Astrocyte (in vitro differentiated cells and primary cell): ENCODE results near the gene ASB1. TPM values are rescaled to one million over a fixed set of nuclear protein-coding genes. Genes with fewer than 3 reads are reported as not detected.

Experiments used
- DNase-seq: peaks from one replicate; pipeline ENCODE4 v3.0.0-alpha.2; 2010; ENCODE audit warnings: low read depth
- FAIRE-seq: peaks from 2 replicates; lab custom pipeline; 2011; peaks lifted over from hg19 to GRCh38; lab: Jason Lieb, UNC
- H2AFZ ChIP-seq: 2 replicates; pipeline ENCODE4 v1.6.0; 2012; ENCODE audit warnings: low read depth, low read length, inconsistent platforms
- H3K27ac ChIP-seq: 2 replicates; pipeline ENCODE4 v1.5.1; 2011; ENCODE audit warnings: low read depth, low read length, inconsistent platforms
- H3K27me3 ChIP-seq: 2 replicates; pipeline ENCODE4 v1.6.0; 2011; ENCODE audit warnings: low read length, inconsistent platforms; ENCODE audit not compliant: insufficient read depth
- H3K36me3 ChIP-seq: 2 replicates; pipeline ENCODE4 v1.5.1; 2011; ENCODE audit warnings: low read length, inconsistent platforms; ENCODE audit not compliant: insufficient read depth
- H3K4me1 ChIP-seq: 2 replicates; pipeline ENCODE4 v1.5.1; 2011; ENCODE audit warnings: low read length, inconsistent platforms; ENCODE audit not compliant: insufficient read depth
- H3K4me2 ChIP-seq: 2 replicates; pipeline ENCODE4 v1.6.0; 2012; ENCODE audit warnings: low read length, inconsistent platforms
- H3K4me3 ChIP-seq: 2 replicates; pipeline ENCODE4 v1.5.1; 2011; ENCODE audit warnings: low read depth, mild to moderate bottlenecking, low read length, inconsistent platforms; ENCODE audit not compliant: insufficient read depth
- H3K79me2 ChIP-seq: 2 replicates; pipeline ENCODE4 v1.6.0; 2012; ENCODE audit warnings: mild to moderate bottlenecking, low read length, inconsistent platforms; ENCODE audit not compliant: insufficient read depth
- H3K9ac ChIP-seq: 2 replicates; pipeline ENCODE4 v1.6.0; 2012; ENCODE audit warnings: mild to moderate bottlenecking, low read length, inconsistent platforms
- H3K9me3 ChIP-seq: 2 replicates; pipeline ENCODE4 v1.5.1; 2012; ENCODE audit warnings: low read depth, mild to moderate bottlenecking, low read length, inconsistent platforms; ENCODE audit not compliant: insufficient read depth
- H4K20me1 ChIP-seq: 2 replicates; pipeline ENCODE4 v1.6.0; 2012; ENCODE audit warnings: low read length, inconsistent platforms; ENCODE audit not compliant: insufficient read depth
- H3K27ac Mint-ChIP-seq: one replicate; pipeline ENCODE4 v1.8.0; 2021; ENCODE audit warnings: mild to moderate bottlenecking, mixed read lengths; ENCODE audit not compliant: unreplicated experiment
- H3K27me3 Mint-ChIP-seq: one replicate; pipeline ENCODE4 v1.8.0; 2021; ENCODE audit warnings: low read depth, mixed read lengths; ENCODE audit not compliant: unreplicated experiment
- H3K36me3 Mint-ChIP-seq: one replicate; pipeline ENCODE4 v1.8.0; 2021; ENCODE audit warnings: low read depth, mixed read lengths; ENCODE audit not compliant: unreplicated experiment
- H3K4me1 Mint-ChIP-seq: one replicate; pipeline ENCODE4 v1.8.0; 2021; ENCODE audit warnings: low read depth, mixed read lengths; ENCODE audit not compliant: unreplicated experiment
- H3K4me3 Mint-ChIP-seq: one replicate; pipeline ENCODE4 v1.8.0; 2021; ENCODE audit warnings: mild to moderate bottlenecking, moderate library complexity, mixed read lengths; ENCODE audit not compliant: unreplicated experiment
- H3K9me3 Mint-ChIP-seq: one replicate; pipeline ENCODE4 v1.8.0; 2021; ENCODE audit warnings: mild to moderate bottlenecking, mixed read lengths; ENCODE audit not compliant: unreplicated experiment
- CTCF ChIP-seq: IDR thresholded peaks from 2 replicates; pipeline ENCODE4 v1.5.1; 2011; ENCODE audit warnings: low read depth, mild to moderate bottlenecking, inconsistent platforms, low read length, moderate library complexity; ENCODE audit not compliant: insufficient read depth
- EZH2 ChIP-seq: IDR thresholded peaks from 2 replicates; pipeline ENCODE4 v1.6.1; 2012; ENCODE audit warnings: mild to moderate bottlenecking, low read length, inconsistent platforms; ENCODE audit not compliant: insufficient read depth
- total RNA-seq: library from RNA; stranded (reverse); gene quantifications from 2 replicates; pipeline ENCODE4 v1.2.1, GENCODE V29; 2021

ASB1 gene
- total RNA-seq, 1 donor from 2014 or later = 30.6 TPM

GRCh38 chr2:238498188-238498587 lies 71.5 kb downstream of the ASB1 start:
- H4K20me1 ChIP-seq = no peaks in the 10 kb centered on the region
- FAIRE-seq = no peak
- TF ChIP-seq EZH2 = no peak
- no peak overlapping the region for H3K27ac ChIP-seq
- no peak overlapping the region for H3K4me3 ChIP-seq
- no peak overlapping the region for H3K4me3 Mint-ChIP-seq
- H3K9ac ChIP-seq = no peak overlapping the region
- no peaks in the 10 kb centered on the region for H3K9me3 ChIP-seq
- no peak overlapping the region for H3K27ac Mint-ChIP-seq
- no peaks in the 10 kb centered on the region for H3K79me2 ChIP-seq
- H3K36me3 ChIP-seq = no peaks in the 10 kb centered on the region
- peaks cover 2% of the 10 kb centered on the region for H3K27me3 ChIP-seq
- no peak overlapping the region for H2AFZ ChIP-seq
- H3K36me3 Mint-ChIP-seq = no peaks in the 10 kb centered on the region
- peaks cover 5% of the 10 kb centered on the region for H3K9me3 Mint-ChIP-seq
- H3K4me1 ChIP-seq = peaks cover 14% of the 10 kb centered on the region
- no peaks in the 10 kb centered on the region for H3K4me1 Mint-ChIP-seq
- DNase-seq = no peak
- peaks cover 18% of the 10 kb centered on the region for H3K27me3 Mint-ChIP-seq
- H3K4me2 ChIP-seq = no peak overlapping the region

GRCh38 chr2:238498691-238499295 lies 72.1 kb downstream of the ASB1 start:
- Histone ChIP-seq H3K79me2 (no peaks in the 10 kb centered on the region), H3K36me3 (no peaks in the 10 kb centered on the region), H3K27ac (no peak overlapping the region), H2AFZ (no peak overlapping the region), H4K20me1 (no peaks in the 10 kb centered on the region), H3K9me3 (no peaks in the 10 kb centered on the region), H3K4me3 (no peak overlapping the region), H3K27me3 (peaks cover 2% of the 10 kb centered on the region), H3K9ac (no peak overlapping the region), H3K4me2 (no peak overlapping the region), H3K4me1 (peaks cover 14% of the 10 kb centered on the region)
- no peak overlapping the region for H3K27ac Mint-ChIP-seq
- no peak overlapping the region for H3K4me3 Mint-ChIP-seq
- no peak for DNase-seq
- H3K36me3 Mint-ChIP-seq = no peaks in the 10 kb centered on the region
- H3K27me3 Mint-ChIP-seq = peaks cover 18% of the 10 kb centered on the region
- H3K4me1 Mint-ChIP-seq = no peaks in the 10 kb centered on the region
- peaks cover 5% of the 10 kb centered on the region for H3K9me3 Mint-ChIP-seq
- TF ChIP-seq EZH2 (no peak), CTCF (no peak)
- FAIRE-seq = no peak

GRCh38 chr2:238499731-238500580 lies 73.2 kb downstream of the ASB1 start:
- H3K4me3 Mint-ChIP-seq = no peak overlapping the region
- peaks cover 5% of the 10 kb centered on the region for H3K9me3 Mint-ChIP-seq
- Histone ChIP-seq H3K27me3 (no peaks in the 10 kb centered on the region), H3K79me2 (no peaks in the 10 kb centered on the region), H3K4me3 (no peak overlapping the region), H3K4me1 (peaks cover 16% of the 10 kb centered on the region), H3K27ac (peak overlapping the region; percentile 56), H3K36me3 (no peaks in the 10 kb centered on the region), H3K9me3 (no peaks in the 10 kb centered on the region), H3K4me2 (peak overlapping the region; percentile 66), H4K20me1 (no peaks in the 10 kb centered on the region), H3K9ac (peak overlapping the region; percentile 30), H2AFZ (no peak overlapping the region)
- no peaks in the 10 kb centered on the region for H3K36me3 Mint-ChIP-seq
- TF ChIP-seq CTCF (no peak), EZH2 (no peak)
- H3K4me1 Mint-ChIP-seq = no peaks in the 10 kb centered on the region
- no peak overlapping the region for H3K27ac Mint-ChIP-seq
- H3K27me3 Mint-ChIP-seq = peaks cover 16% of the 10 kb centered on the region
- DNase-seq (peak; percentile 47), FAIRE-seq (no peak)
